Lower leg skin (tissue), 3 donors: Measurements from ENCODE around the gene CFAP221.

Source experiments
- POLR2A ChIP-seq, 2 donors: fragments of 450-650 bp; IDR thresholded peaks; one replicate each; pipeline ENCODE4 v1.6.1; 2016 to 2017; ENCODE audit warnings: antibody characterized with exemption in 2 of 2, mild to moderate bottlenecking in 1 of 2, moderate library complexity in 1 of 2
- TF ChIP-seq, protein P1 (sequence below), 3 donors: fragments of 450-650 bp; IDR thresholded peaks; one replicate each; pipeline ENCODE4 v1.5.1; 2016; ENCODE audit warnings: antibody characterized with exemption in 3 of 3, mild to moderate bottlenecking in 3 of 3, moderate library complexity in 2 of 3

GRCh38 chr2:119693967-119694366 lies 149.7 kb downstream of the CFAP221 start:
- TF ChIP-seq, protein P1, sequence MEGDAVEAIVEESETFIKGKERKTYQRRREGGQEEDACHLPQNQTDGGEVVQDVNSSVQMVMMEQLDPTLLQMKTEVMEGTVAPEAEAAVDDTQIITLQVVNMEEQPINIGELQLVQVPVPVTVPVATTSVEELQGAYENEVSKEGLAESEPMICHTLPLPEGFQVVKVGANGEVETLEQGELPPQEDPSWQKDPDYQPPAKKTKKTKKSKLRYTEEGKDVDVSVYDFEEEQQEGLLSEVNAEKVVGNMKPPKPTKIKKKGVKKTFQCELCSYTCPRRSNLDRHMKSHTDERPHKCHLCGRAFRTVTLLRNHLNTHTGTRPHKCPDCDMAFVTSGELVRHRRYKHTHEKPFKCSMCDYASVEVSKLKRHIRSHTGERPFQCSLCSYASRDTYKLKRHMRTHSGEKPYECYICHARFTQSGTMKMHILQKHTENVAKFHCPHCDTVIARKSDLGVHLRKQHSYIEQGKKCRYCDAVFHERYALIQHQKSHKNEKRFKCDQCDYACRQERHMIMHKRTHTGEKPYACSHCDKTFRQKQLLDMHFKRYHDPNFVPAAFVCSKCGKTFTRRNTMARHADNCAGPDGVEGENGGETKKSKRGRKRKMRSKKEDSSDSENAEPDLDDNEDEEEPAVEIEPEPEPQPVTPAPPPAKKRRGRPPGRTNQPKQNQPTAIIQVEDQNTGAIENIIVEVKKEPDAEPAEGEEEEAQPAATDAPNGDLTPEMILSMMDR (IDR thresholded peaks at IDR 0.05): no peak
- TF ChIP-seq POLR2A (IDR thresholded peaks at IDR 0.05): no peak
